Activated naive CD4-positive, alpha-beta T cell treated with anti-CD3 and anti-CD28 coated beads, Interleukin-2, amount 50 U/mL, for 16 hours (primary cell): ENCODE data around the gene ATP6V1G2.
A peak's percentile ranks its signal among the peaks of the same experiment; 100 is the strongest.
"Not testable (repeated sequence)": the region's sequence is repeated elsewhere in the genome, so short reads cannot be mapped to it uniquely, and the experiment has no call there.

Source experiments
- DNase-seq: peaks from one replicate; pipeline ENCODE4 v3.0.0-alpha.2; 2020

The ATP6V1G2 gene

GRCh38 chr6:31525932-31526591 is 20.3 kb downstream of the ATP6V1G2 start:
- DNase-seq, result no peak

DNA sequence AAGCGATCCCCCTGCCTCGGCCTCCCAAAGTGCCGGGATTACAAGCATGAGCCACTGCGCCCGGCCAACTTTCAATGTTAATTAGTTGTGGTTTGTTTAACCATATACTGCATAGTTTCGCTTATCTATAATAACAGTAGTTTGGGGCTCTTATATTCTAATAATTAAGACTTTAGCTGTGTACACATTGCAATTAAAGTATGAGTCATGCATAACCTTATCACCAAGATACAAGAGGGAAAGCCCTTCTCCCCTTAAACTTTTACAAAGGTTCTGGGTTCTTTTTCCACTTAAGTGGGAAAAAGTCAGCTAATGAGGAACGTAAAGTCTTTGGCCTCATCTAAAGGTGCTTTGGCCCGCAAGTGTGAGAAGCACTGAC is 20.9 kb downstream of the ATP6V1G2 start:
- DNase-seq, result no peak

- no peak for DNase-seq
Observed at GRCh38 chr6:31521835-31522234, 24.6 kb downstream of the ATP6V1G2 start.

DNA sequence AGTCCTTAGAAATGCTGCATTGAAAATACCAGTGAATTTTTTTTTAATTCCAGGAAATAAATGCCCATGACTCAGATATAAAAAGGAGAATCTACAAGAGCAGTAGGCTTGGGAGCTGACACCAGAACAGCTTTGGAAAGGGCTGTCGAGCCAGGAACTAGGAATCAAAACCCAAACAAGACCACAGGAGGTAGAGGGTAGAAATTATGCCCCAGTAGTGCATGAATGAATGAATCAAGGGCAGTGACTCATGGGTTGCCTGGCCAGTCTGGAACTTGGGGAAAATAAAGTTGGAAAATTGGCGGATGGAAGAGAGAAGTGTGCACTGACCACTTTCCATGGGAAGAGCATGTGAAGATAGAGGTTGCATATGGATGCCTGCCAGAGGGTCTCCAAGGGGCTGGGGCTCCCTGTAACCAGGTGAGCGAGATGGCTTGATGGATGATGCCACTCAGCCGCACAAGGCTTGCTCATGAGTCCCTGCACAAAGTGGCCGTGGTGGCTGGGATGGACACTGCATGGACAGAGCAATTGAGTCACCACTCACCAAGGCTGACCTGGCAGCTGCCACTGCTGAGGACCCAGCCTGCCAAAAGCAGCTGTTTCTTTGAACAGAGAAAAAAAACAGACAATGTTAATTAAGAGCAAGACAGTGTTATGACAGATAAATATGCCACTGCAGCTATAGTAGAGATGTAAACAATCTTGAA is 32.8 kb downstream of the ATP6V1G2 start:
- DNase-seq, result no peak

GRCh38 chr6:31510007-31510406 is 36.4 kb downstream of the ATP6V1G2 start:
- no peak for DNase-seq

DNA sequence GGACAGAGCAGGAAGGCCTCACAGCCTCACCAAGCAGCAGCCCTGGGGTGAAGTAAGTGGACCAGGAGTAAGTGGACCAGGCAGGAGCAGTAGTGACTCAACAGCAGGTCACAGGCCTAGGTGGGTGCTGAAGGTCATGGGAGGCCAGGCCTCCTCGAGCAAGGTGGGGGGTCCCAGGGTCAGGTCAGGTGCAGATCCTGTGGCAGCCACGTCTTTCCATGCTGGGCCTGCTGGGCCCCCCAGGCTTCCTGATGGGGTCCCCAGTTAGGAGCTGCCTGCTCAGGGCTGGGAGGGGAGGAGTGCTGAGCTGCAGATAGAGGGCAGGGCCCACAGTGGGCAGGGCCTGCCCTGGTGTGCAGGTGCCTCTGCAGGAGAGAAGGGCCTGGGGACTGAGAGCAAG is 37.4 kb downstream of the ATP6V1G2 start:
- DNase-seq, result not testable (repeated sequence)

DNA sequence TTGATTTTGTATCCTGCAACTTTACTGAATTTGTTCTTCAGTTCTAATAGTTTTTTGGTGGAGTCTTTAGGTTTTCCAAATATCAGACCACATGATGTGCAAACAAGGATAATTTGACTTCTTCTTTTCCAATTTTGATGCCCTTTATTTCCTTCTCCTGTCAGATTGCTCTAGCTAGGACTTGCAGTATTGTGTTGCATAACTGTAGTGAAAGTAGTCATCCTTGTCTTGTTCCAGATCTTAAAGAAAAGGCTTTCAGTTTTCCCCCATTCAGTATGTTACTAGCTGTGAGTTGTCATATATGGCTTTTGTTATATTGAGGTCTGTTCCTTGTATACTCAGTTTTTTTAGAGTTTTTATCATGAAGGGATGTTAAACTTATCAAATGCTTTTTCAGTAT is 43.8 kb downstream of the ATP6V1G2 start:
- no peak for DNase-seq

DNA sequence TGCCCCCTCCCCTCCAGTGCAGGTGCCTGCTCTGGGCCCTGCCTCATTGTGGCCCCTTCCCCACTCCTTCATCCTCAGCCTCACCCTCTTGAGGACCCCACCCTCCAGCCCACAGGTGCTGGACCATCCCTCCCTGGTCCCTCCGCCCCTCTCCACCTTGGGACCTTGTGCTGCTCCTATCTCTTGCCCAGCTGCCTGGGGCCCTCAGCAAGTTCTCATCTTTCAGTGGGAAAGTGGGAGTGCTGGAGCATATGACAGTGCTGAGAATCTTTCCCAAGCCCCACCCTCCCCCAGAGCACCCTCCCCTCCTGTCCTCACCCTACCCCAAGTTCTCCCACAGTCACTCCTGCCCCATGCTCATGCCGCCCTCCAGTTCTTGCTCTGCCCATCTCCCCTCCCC is 46.8 kb downstream of the ATP6V1G2 start:
- not testable (repeated sequence) for DNase-seq

- DNase-seq, result no peak
Observed at GRCh38 chr6:31498748-31499147, 47.7 kb downstream of the ATP6V1G2 start.

DNA sequence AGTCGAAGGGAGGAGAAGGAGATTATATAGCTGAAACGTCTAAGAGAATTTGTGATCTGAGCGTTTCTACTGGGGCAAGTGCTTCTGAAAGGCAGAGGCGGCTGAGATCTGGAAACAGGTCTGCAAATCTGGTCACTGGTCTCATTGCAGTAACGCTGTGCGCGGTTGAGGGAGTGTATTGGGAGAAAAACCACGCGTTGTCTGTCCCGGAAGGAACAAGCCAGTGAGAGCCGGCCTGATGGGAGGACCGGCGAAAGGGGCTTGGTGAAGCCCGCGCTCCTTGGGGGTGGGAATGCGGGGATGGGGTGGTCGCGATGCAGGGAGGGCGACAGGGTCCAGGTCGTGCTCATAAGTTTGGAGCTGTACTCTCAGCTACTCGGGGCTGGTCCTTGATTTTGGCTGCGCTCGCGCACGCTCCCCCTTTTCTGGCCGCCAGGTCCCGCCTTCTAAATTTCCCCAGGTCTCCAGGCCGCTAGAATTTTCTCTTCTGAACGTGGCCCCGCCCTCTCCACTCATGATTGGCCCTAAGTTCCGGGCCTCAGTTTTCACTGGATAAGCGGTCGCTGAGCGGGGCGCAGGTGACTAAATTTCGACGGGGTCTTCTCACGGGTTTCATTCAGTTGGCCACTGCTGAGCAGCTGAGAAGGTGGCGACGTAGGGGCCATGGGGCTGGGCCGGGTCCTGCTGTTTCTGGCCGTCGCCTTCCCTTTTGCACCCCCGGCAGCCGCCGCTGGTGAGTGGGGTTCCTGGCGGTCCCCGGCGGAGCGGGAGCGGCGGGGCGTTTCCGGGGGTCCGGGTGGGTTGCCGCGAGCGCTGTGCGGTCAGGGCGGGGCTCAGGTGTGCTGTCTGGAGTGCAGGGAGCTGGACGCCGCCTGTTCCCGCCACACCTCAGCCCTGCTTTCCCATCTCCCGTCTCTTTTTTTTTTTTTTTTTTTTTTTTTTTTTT is 48.6 kb downstream of the ATP6V1G2 start, which contains the start of gene MICB:
Gene MICB, plus strand, starts transcription at position 615 of the 946 bp plus-strand sequence. Its CDS starts 49 bp downstream, at position 664.
- DNase-seq, result peak; percentile 90

DNA sequence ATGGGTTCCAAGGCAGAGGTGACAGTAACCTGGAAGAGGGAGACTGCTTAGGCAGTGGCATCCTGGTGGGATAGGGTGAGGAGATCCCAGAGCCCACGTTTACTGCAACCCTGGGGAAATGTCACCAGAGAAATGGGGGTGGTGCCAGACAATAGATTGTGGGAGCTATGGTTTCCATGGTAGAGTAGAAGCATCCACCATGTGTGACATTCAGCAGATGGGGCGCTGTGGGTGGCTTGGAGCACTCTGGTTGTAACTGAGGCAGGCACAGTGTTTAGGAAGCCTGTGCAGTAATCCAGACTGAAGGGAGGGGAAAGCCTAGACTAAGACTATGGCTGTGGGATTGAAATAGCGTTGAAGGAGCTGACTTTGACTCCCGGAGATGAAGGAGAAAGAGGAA is 49.6 kb downstream of the ATP6V1G2 start:
- DNase-seq, result not testable (repeated sequence)

DNA sequence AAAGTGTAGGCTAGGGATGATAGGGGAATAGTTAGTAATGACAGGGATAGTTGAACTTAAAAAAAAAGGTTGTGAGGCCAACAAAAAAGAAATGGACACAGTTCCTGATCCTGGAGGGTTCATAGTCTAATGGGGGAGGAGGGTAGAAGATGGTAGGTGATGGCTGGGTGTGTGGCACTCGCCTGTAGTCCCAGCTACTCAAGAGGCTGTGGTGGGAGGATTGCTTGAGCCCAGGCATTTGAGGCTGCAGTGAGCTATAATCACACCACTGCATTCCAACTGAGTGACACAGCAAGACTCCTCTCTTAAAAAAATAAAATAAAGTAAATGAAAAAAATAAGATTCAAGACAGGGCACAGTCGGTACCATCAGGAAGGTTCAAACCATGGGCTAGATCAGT is 50.8 kb downstream of the ATP6V1G2 start:
- no peak for DNase-seq
